Middle frontal gyrus (tissue), 1 donor: ENCODE results near the gene JPT2.
"Not testable (repeated sequence)": the region's sequence is repeated elsewhere in the genome, so short reads cannot be mapped to it uniquely, and the experiment has no call there.

ENCODE experiments used
- DNase-seq: peaks from one replicate; pipeline ENCODE4 v3.0.0-alpha.2; 2015; ENCODE audit warnings: low spot score; ENCODE audit errors: extremely low spot score

Gene JPT2

GRCh38 chr16:1707193-1707790 lies 29.2 kb downstream of the JPT2 start:
- DNase-seq = no peak

DNA sequence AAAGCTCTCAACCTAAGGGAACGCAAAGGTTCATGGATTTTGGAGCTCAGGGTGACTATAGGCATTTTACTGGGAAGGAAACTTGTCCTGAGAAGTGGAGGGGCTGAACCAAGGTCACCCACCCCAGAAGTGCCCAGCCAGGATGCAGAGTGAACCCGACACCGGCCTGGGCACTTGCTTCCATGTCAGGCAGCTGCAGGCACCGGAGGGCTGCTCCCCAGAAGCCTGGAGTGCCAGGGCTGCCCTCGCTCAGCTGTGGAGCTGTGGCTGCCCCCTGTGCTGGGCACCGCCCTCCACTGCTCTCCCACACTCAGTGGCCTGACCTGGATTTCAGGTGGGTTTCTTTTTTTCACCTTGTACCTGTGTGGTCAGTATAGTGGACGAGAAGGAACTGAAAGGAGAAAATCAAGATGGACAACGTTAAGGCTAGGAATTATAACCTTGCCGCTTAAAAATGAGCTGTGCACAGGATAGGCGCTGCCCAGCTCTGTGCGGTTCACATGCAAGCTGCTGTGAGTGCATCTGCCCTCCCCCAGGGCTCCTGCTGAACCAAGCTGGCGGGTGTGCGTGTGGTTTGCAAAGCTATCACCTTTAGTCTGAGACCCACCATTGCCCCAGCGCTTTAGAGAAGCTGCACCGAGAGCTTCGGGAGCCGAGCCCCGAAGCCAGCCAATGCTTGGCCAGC lies 30.1 kb downstream of the JPT2 start:
- no peak for DNase-seq

DNA sequence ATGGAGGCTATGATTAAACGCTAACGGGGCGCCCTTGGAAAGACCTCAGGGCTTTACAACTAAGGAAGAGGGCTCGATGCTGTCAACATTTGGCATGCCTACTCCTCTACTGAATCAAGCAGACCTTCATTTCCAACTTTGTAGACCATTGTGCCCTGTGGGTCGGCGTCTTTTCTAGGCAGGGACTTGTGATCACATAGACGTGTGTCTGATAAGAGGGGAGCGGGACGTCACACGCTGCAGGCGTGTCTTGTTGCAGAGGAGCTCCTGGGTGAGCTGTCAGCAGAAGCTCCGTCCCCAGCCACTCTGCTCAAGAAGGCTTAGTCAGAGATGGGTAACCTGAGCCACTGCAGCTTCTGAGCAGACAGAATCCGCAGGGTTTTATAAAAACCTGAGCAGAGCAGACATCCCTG lies 30.7 kb downstream of the JPT2 start:
- DNase-seq = no peak

- no peak for DNase-seq
Measured at GRCh38 chr16:1709356-1709755, 31.3 kb downstream of the JPT2 start.

- DNase-seq = no peak
Measured at GRCh38 chr16:1710811-1711507, 32.9 kb downstream of the JPT2 start.

DNA sequence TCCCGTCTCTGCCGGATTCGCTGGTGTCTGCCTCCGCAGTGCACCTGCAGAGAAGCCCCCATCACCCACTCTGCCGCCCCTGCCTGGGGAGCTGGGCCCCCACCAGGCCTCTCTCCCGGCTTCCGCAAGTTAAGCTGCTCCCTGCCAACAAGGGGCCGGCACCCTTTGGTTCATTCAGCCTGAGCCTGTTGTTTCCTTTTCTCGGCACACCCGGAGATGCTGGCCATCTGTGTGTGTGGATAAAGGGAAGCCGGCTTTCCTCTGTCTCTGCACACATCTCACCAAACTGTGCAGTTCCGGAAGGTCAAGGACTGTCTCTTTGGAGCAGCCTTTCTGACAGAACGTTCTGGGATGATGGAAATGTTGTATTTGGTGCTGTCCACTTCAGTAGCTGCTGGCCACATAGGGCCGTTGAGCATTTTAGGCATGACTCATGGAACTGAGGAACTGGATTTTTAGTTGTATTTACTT lies 34.7 kb downstream of the JPT2 start:
- DNase-seq = no peak

DNA sequence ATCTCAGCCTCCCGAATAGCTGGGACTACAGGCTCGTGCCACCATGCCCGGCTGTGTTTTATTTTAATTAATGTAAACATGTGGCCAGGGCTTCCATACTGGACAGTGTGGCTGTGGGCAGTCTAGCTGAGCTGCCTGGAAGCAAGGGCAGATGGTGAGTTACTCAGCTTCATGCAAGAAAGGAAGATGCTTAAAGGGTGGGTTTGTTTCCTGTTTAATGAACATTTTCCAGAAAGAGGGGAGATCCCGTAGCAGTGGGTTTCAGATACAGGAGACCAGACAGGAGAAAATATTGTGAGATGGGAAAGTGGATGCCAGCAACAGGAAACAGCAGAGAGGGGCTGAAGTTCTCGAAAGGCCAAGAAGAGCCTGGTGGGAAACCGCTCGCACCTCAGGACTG lies 35.3 kb downstream of the JPT2 start:
- DNase-seq = no peak

GRCh38 chr16:1713933-1714332 lies 35.9 kb downstream of the JPT2 start:
- no peak for DNase-seq

DNA sequence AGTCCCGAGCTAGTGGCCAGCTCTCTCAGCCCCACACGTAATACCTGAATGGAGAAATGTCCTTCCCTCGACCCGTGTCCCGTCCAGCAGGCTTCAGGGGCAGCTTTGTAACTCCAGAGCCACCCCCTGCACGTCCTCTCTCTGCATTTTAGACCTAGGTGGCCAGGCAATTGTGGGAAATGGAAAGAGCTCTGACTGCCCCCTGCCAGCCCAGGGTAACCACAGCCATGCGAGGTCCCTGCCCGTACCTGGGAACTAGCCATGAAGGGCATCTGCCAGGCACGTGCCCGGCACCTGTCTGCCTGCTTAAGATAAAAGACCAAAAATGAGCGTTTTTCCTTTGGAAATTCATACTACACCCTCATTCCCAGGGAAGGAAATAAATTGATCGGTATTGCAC lies 37.1 kb downstream of the JPT2 start:
- no peak for DNase-seq

- DNase-seq = not testable (repeated sequence)
Measured at GRCh38 chr16:1718236-1718635, 40.2 kb downstream of the JPT2 start.

GRCh38 chr16:1719559-1720229 lies 41.6 kb downstream of the JPT2 start:
- DNase-seq = not testable (repeated sequence)

DNA sequence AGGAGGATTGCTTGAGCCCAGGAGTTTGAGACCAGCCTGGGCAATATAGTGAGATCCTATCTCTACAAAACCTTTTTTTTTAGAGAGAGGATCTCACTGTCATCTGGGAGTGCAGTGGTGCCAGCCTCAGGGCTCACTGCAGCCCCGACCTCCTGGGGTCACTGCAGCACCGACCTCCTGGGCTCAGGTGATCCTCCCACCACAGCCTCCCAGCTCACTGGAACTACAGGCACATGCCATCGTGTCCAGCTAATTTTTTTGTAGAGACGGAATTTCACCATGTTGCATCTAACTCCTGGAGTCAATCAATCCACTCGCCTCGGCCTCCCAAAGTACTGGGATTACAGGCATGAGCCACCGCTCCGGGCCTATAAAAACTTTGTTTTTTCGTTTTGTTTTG lies 43.3 kb downstream of the JPT2 start:
- no peak for DNase-seq

- DNase-seq = no peak
Measured at GRCh38 chr16:1723450-1724147, 45.5 kb downstream of the JPT2 start.

DNA sequence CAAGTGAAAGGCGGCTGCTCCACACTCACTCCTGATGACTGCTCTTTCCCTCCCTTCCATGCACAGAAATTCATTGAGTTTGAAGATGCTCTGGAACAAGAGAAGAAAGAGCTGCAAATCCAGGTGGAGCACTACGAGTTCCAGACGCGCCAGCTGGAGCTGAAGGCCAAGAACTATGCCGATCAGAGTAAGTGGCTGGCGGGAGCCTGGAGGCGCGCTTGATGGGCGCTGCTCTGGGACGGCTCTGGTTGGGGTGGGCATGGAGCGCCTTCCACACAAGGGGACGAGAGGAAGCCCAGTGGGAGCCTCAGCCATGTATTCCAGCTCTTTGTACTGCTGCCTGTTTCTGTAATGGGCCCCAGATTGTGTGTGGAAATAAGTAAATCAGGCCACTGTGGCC lies 46.4 kb downstream of the JPT2 start:
- no peak for DNase-seq

- DNase-seq = no peak
Measured at GRCh38 chr16:1726661-1727502, 48.8 kb downstream of the JPT2 start.

DNA sequence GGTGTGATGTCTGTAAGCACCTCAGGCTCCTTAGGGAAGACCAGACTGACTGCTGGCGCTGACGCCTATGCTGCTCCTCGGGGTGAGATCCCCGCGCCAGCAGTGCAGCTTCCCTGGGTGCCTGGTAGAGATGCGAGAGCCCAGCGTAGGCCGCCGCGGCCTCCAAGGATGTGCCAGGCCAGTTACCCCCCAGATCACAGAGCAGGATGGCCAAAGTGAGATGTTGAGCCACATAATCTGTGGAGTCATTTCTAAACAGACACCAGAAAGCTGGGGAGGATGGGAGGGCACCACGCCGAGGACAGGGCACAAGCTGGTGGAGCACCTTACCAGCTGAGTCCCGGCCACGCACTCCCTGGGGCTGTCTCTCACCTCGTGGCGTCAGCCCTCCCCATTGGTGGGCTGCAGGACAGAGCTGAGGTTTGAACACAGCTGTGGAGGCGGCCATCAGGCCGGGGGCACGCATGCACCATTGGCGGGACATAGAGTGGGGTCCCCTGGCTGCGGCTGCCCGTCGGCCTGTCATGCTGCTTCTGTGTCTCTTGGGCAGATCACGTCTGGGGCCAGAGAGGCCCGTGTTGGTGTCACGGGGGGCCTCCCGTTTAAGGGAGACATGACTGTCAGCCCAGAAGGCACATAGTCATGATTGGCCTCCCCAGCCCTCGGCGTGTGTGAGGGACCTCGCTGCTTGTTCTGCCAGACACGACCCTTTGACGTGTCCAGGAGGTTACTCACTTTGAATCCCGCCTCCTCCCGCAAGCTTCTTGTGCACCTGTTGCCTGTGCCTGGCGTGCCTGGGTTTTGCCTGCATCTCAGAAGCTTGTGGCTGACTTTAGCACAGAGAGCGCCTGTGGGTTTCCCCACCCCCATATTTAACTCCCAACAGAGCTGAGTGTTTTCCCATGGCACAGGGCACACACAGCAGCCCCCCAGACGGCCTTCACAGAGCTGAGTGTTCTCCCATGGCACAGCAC lies 49.9 kb downstream of the JPT2 start:
- no peak for DNase-seq

GRCh38 chr16:1729026-1729425 lies 50.9 kb downstream of the JPT2 start:
- no peak for DNase-seq

DNA sequence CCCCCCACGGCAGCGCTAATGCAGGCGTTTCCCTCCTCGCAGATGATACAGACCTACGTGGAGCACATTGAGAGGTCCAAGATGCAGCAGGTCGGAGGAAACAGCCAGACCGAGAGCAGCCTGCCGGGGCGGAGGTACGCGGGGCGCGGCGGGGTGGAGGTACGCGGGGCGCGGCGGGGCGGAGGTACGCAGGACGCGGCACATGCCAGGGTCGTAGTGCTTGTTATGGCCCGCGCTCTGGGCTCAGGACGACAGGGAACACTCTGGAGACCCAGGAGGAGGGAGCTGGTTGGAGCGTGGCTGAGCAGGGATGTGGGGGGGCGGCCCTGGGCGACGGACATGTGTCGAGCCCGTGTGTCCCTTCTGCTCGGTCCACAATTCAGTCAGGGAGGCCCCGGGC lies 51.4 kb downstream of the JPT2 start:
- DNase-seq = no peak

GRCh38 chr16:1731073-1731472 lies 53.0 kb downstream of the JPT2 start:
- no peak for DNase-seq
